Keratinocyte (primary cell): Measurements from ENCODE around the gene PDCD11. TPM values are rescaled to one million over a fixed set of nuclear protein-coding genes. Genes with fewer than 3 reads are reported as not detected.

Source experiments
- DNase-seq: peaks from one replicate; pipeline ENCODE4 v3.0.0-alpha.2; 2011; ENCODE audit warnings: low read depth, missing footprints, low spot score
- FAIRE-seq: peaks from 2 replicates; lab custom pipeline; 2011; peaks lifted over from hg19 to GRCh38; lab: Jason Lieb, UNC
- H2AFZ ChIP-seq: 2 replicates; pipeline ENCODE4 v1.6.0; 2012; ENCODE audit warnings: low read length, control low read depth, inconsistent platforms; ENCODE audit not compliant: control insufficient read depth
- H3K27ac ChIP-seq: 2 replicates; pipeline ENCODE4 v1.5.1; 2011; ENCODE audit warnings: low read length; ENCODE audit not compliant: control insufficient read depth, insufficient read depth
- H3K27me3 ChIP-seq: 3 replicates; pipeline ENCODE4 v1.6.0; 2011; ENCODE audit warnings: low read length; ENCODE audit not compliant: control insufficient read depth, insufficient read depth; ENCODE audit errors: extremely low read depth
- H3K36me3 ChIP-seq, 2 experiments: 2 replicates in 1 of 2; 3 replicates in 1 of 2; pipeline ENCODE4 v1.5.1; 2011; ENCODE audit warnings: low read length in 2 of 2, mild to moderate bottlenecking in 1 of 2; ENCODE audit not compliant: control insufficient read depth in 2 of 2, insufficient read depth in 2 of 2; ENCODE audit errors: extremely low read depth in 1 of 2
- H3K4me1 ChIP-seq: 3 replicates; pipeline ENCODE4 v1.5.1; 2011; ENCODE audit warnings: low read length; ENCODE audit not compliant: control insufficient read depth, insufficient read depth; ENCODE audit errors: extremely low read depth
- H3K4me2 ChIP-seq: 3 replicates; pipeline ENCODE4 v1.6.0; 2011; ENCODE audit warnings: low read depth, low read length; ENCODE audit not compliant: control insufficient read depth, insufficient read depth; ENCODE audit errors: extremely low read depth
- H3K4me3 ChIP-seq, 3 experiments: fragments of 200-600 bp in 1 of 3; sonication (generic) in 1 of 3; 2 replicates in 2 of 3; 3 replicates in 1 of 3; pipeline ENCODE4 v1.5.1; 2011 to 2016; ENCODE audit warnings: low read length in 3 of 3, mild to moderate bottlenecking in 3 of 3, control low read depth in 2 of 3, inconsistent platforms in 1 of 3, low read depth in 1 of 3, mixed read lengths in 1 of 3, mixed run types in 1 of 3, moderate library complexity in 1 of 3; ENCODE audit not compliant: control insufficient read depth in 2 of 3, insufficient read depth in 2 of 3; ENCODE audit errors: extremely low read depth in 1 of 3
- H3K79me2 ChIP-seq: 2 replicates; pipeline ENCODE4 v1.6.0; 2012; ENCODE audit warnings: low read length; ENCODE audit not compliant: control insufficient read depth, insufficient read depth
- H3K9ac ChIP-seq: 3 replicates; pipeline ENCODE4 v1.6.0; 2011; ENCODE audit warnings: low read length; ENCODE audit not compliant: control insufficient read depth, insufficient read depth; ENCODE audit errors: extremely low read depth
- H3K9me1 ChIP-seq: 3 replicates; pipeline ENCODE4 v1.6.0; 2011; ENCODE audit warnings: low read length; ENCODE audit not compliant: control insufficient read depth, insufficient read depth; ENCODE audit errors: extremely low read depth
- H3K9me3 ChIP-seq: 2 replicates; pipeline ENCODE4 v1.5.1; 2012; ENCODE audit warnings: low read depth, low read length; ENCODE audit not compliant: control insufficient read depth
- H4K20me1 ChIP-seq: 3 replicates; pipeline ENCODE4 v1.6.0; 2011; ENCODE audit warnings: low read length; ENCODE audit not compliant: control insufficient read depth, insufficient read depth; ENCODE audit errors: extremely low read depth
- CTCF ChIP-seq, 3 experiments: IDR thresholded peaks in 1 of 3; conservative IDR thresholded peaks in 1 of 3; optimal IDR thresholded peaks in 1 of 3; 2 replicates in 2 of 3; 3 replicates in 1 of 3; pipeline versions ENCODE3 to v1.5.1; 2011; ENCODE audit warnings: low read length in 3 of 3, mild to moderate bottlenecking in 3 of 3, moderate library complexity in 2 of 3, control low read depth in 1 of 3, inconsistent platforms in 1 of 3; ENCODE audit not compliant: insufficient read depth in 2 of 3; ENCODE audit errors: extremely low read depth in 1 of 3
- EZH2 ChIP-seq: IDR thresholded peaks from one replicate; pipeline ENCODE4 v1.6.1; 2012; ENCODE audit warnings: inconsistent platforms, mild to moderate bottlenecking, low read length, moderate library complexity
- dilution Hi-C: fragments of 300-500 bp; cut with MboI; formaldehyde crosslinking; loops from one replicate; pipeline ENCODE4 v1.7.0; 2020; ENCODE audit warnings: low sequenced_read_pairs; ENCODE audit not compliant: extremely low pct_ligation_motif_present
- polyA plus RNA-seq, 5 experiments: library from polyadenylated mRNA; depleted of rRNA in 3 of 5; stranded (reverse) in 3 of 5; stranded (forward) in 1 of 5; unstranded in 1 of 5; fragments of >200 nt; gene quantifications; 1 replicate in 1 of 5; 2 replicates in 3 of 5; 3 replicates in 1 of 5; pipeline versions ENCODE4 v1.2.1 to v1.2.3, GENCODE V29; 2011 to 2012; ENCODE audit warnings: missing spikeins in 2 of 5, low read depth in 1 of 5, low replicate concordance in 1 of 5

PDCD11 gene
- polyA plus RNA-seq, 1 donor (not counting 4 experiments of a cell fraction or from before 2014, with no cell fraction given), result 28.6 TPM

GRCh38 chr10:103423748-103424147, 27.3 kb downstream of the PDCD11 start:
- no peak for TF ChIP-seq EZH2
- TF ChIP-seq CTCF (optimal IDR thresholded peaks at IDR 0.05 in 1 of 3, IDR thresholded peaks at IDR 0.05 in 1 of 3, conservative IDR thresholded peaks at IDR 0.05 in 1 of 3; ENCODE audit: extremely low read depth in 1 of 3, insufficient read depth in 2 of 3, low read length in 3 of 3), result no peak
- Histone ChIP-seq H3K9me3 (no peaks in the 10 kb centered on the region), H3K4me2 (no peak overlapping the region), H3K27me3 (no peaks in the 10 kb centered on the region), H3K4me1 (no peaks in the 10 kb centered on the region), H3K36me3 (peaks cover 49 to 54% of the 10 kb centered on the region in 2 experiments), H3K9ac (no peak overlapping the region), H3K79me2 (peaks cover 1% of the 10 kb centered on the region), H3K27ac (no peak overlapping the region), H4K20me1 (no peaks in the 10 kb centered on the region), H3K9me1 (no peaks in the 10 kb centered on the region), H2AFZ (no peak overlapping the region), H3K4me3 (no peak overlapping the region)
- dilution Hi-C loops, result no loop called here
- DNase-seq (no peak), FAIRE-seq (no peak)

GRCh38 chr10:103427866-103428265, 31.4 kb downstream of the PDCD11 start:
- no peak overlapping the region for H2AFZ ChIP-seq
- no peak overlapping the region for H3K9ac ChIP-seq
- dilution Hi-C loops, result no loop called here
- no peak overlapping the region for H3K4me2 ChIP-seq
- no peak overlapping the region for H3K4me3 ChIP-seq
- no peaks in the 10 kb centered on the region for H3K27me3 ChIP-seq
- no peak for TF ChIP-seq EZH2
- no peak for TF ChIP-seq CTCF (optimal IDR thresholded peaks at IDR 0.05 in 1 of 3, IDR thresholded peaks at IDR 0.05 in 1 of 3, conservative IDR thresholded peaks at IDR 0.05 in 1 of 3; ENCODE audit: extremely low read depth in 1 of 3, insufficient read depth in 2 of 3, low read length in 3 of 3)
- no peaks in the 10 kb centered on the region for H4K20me1 ChIP-seq
- H3K4me1 ChIP-seq, result no peaks in the 10 kb centered on the region
- peaks cover 1% of the 10 kb centered on the region for H3K79me2 ChIP-seq
- no peaks in the 10 kb centered on the region for H3K9me1 ChIP-seq
- H3K36me3 ChIP-seq, result peaks cover 50 to 52% of the 10 kb centered on the region in 2 experiments
- DNase-seq (no peak), FAIRE-seq (no peak)
- no peak overlapping the region for H3K27ac ChIP-seq
- H3K9me3 ChIP-seq, result no peaks in the 10 kb centered on the region
